ENCODE results near the gene GRIN2A. TPM values are rescaled to one million over a fixed set of nuclear protein-coding genes. Genes with fewer than 3 reads are reported as not detected.

The GRIN2A gene
- total RNA-seq, 1 experiment from 2014 or later, result 34.6 TPM

- TF ChIP-seq CTCF (IDR thresholded peaks at IDR 0.05; ENCODE audit: unreplicated experiment), result no peak
- Mint-ChIP-seq H3K36me3 (ENCODE audit: insufficient read depth, unreplicated experiment) (no peaks in the 10 kb centered on the region), H3K4me1 (ENCODE audit: low read depth, unreplicated experiment) (peaks cover 22% of the 10 kb centered on the region), H3K9me3 (ENCODE audit: low read depth, unreplicated experiment) (peaks cover 2% of the 10 kb centered on the region), H3K27ac (ENCODE audit: unreplicated experiment) (no peak overlapping the region), H3K4me3 (ENCODE audit: low read depth, unreplicated experiment) (no peak overlapping the region), H3K27me3 (ENCODE audit: unreplicated experiment) (no peaks in the 10 kb centered on the region)
- CTCF ChIA-PET, result no interaction called here
- no peak for DNase-seq
- BruUV-seq (replicated peaks), result no TSS peak
- intact Hi-C loops (cut with micrococcal nuclease; ENCODE audit: unreplicated experiment), result no loop called here
Observed at GRCh38 chr16:9906218-9906617, 276.0 kb downstream of the GRIN2A start.

GRCh38 chr16:9904526-9904925 is 277.7 kb downstream of the GRIN2A start:
- DNase-seq, result no peak
- intact Hi-C loops (cut with micrococcal nuclease; ENCODE audit: unreplicated experiment), result no loop called here
- peaks cover 2% of the 10 kb centered on the region for H3K9me3 Mint-ChIP-seq (ENCODE audit: low read depth, unreplicated experiment)
- no peak overlapping the region for H3K27ac Mint-ChIP-seq (ENCODE audit: unreplicated experiment)
- TF ChIP-seq CTCF (IDR thresholded peaks at IDR 0.05; ENCODE audit: unreplicated experiment), result no peak
- no TSS peak for BruUV-seq (replicated peaks)
- CTCF ChIA-PET, result no interaction called here
- H3K36me3 Mint-ChIP-seq (ENCODE audit: insufficient read depth, unreplicated experiment), result no peaks in the 10 kb centered on the region
- no peaks in the 10 kb centered on the region for H3K27me3 Mint-ChIP-seq (ENCODE audit: unreplicated experiment)
- H3K4me3 Mint-ChIP-seq (ENCODE audit: low read depth, unreplicated experiment), result no peak overlapping the region
- H3K4me1 Mint-ChIP-seq (ENCODE audit: low read depth, unreplicated experiment), result peaks cover 22% of the 10 kb centered on the region

- no TSS peak for BruUV-seq (replicated peaks)
- CTCF ChIA-PET, result interaction anchor here (1.0 kb wide), 1 partner anchor 11 kb away, joined by 3 read pairs; no protein-coding TSS in a partner anchor
- H3K9me3 Mint-ChIP-seq (ENCODE audit: low read depth, unreplicated experiment), result no peaks in the 10 kb centered on the region
- H3K4me1 Mint-ChIP-seq (ENCODE audit: low read depth, unreplicated experiment), result peaks cover 2% of the 10 kb centered on the region
- no peak overlapping the region for H3K4me3 Mint-ChIP-seq (ENCODE audit: low read depth, unreplicated experiment)
- no peaks in the 10 kb centered on the region for H3K27me3 Mint-ChIP-seq (ENCODE audit: unreplicated experiment)
- H3K36me3 Mint-ChIP-seq (ENCODE audit: insufficient read depth, unreplicated experiment), result no peaks in the 10 kb centered on the region
- DNase-seq, result no peak
- intact Hi-C loops (cut with micrococcal nuclease; ENCODE audit: unreplicated experiment), result no loop called here
- TF ChIP-seq CTCF (IDR thresholded peaks at IDR 0.05; ENCODE audit: unreplicated experiment), result no peak
- no peak overlapping the region for H3K27ac Mint-ChIP-seq (ENCODE audit: unreplicated experiment)
Observed at GRCh38 chr16:9900576-9900975, 281.7 kb downstream of the GRIN2A start.

GRCh38 chr16:9898555-9898954 is 283.7 kb downstream of the GRIN2A start:
- no peak for DNase-seq
- BruUV-seq (replicated peaks), result no TSS peak
- TF ChIP-seq CTCF (IDR thresholded peaks at IDR 0.05; ENCODE audit: unreplicated experiment), result no peak
- Mint-ChIP-seq H3K27ac (ENCODE audit: unreplicated experiment) (no peak overlapping the region), H3K9me3 (ENCODE audit: low read depth, unreplicated experiment) (no peaks in the 10 kb centered on the region), H3K4me3 (ENCODE audit: low read depth, unreplicated experiment) (no peak overlapping the region), H3K27me3 (ENCODE audit: unreplicated experiment) (no peaks in the 10 kb centered on the region), H3K36me3 (ENCODE audit: insufficient read depth, unreplicated experiment) (no peaks in the 10 kb centered on the region), H3K4me1 (ENCODE audit: low read depth, unreplicated experiment) (no peaks in the 10 kb centered on the region)
- CTCF ChIA-PET, result interaction anchor here (0.6 kb wide), 1 partner anchor 194 kb away, joined by 4 read pairs; no protein-coding TSS in a partner anchor
- intact Hi-C loops (cut with micrococcal nuclease; ENCODE audit: unreplicated experiment), result no loop called here
